GM12878 (cell line): ENCODE results near the gene ZSCAN10.

Experiments
- BRCA1 ChIP-seq: IDR thresholded peaks from 2 replicates; pipeline ENCODE4 v1.6.1; 2011; ENCODE audit warnings: low read depth, low read length, improper control_type of control experiment
- CBX5 ChIP-seq: sonication (generic); IDR thresholded peaks from 2 replicates; pipeline ENCODE4 v1.6.1; 2016; ENCODE audit warnings: low read depth, moderate library complexity, mild to moderate bottlenecking, inconsistent platforms
- CEBPB ChIP-seq, 2 experiments: fragments of 150-350 bp in 1 of 2; IDR thresholded peaks; 2 replicates each; pipeline ENCODE4 v1.6.1; 2012 to 2014; ENCODE audit warnings: low read depth in 2 of 2, low read length in 2 of 2, borderline replicate concordance in 1 of 2, inconsistent platforms in 1 of 2
- CREM ChIP-seq: IDR thresholded peaks from 2 replicates; pipeline ENCODE4 v1.6.1; 2014; ENCODE audit warnings: antibody characterized with exemption, low read depth
- CTCF ChIP-seq, 3 experiments: IDR thresholded peaks in 2 of 3; conservative IDR thresholded peaks in 1 of 3; 2 replicates each; pipeline ENCODE4 v1.5.1; 2011; ENCODE audit warnings: low read depth in 3 of 3, low read length in 3 of 3, mild to moderate bottlenecking in 3 of 3, control low read depth in 2 of 3, moderate library complexity in 2 of 3, inconsistent platforms in 1 of 3, mixed read lengths in 1 of 3; ENCODE audit not compliant: control insufficient read depth in 2 of 3, insufficient read depth in 1 of 3; ENCODE audit errors: extremely low read depth in 1 of 3
- EZH2 ChIP-seq: IDR thresholded peaks from 2 replicates; pipeline ENCODE4 v1.6.1; 2012; ENCODE audit warnings: low read depth, mild to moderate bottlenecking, control low read depth, inconsistent platforms, low read length, borderline replicate concordance; ENCODE audit not compliant: control insufficient read depth
- FOS ChIP-seq: IDR thresholded peaks from 3 replicates; pipeline ENCODE4 v1.6.1; 2011; ENCODE audit warnings: borderline replicate concordance; ENCODE audit not compliant: insufficient read length; ENCODE audit errors: extremely low read depth
- SMC3 ChIP-seq: IDR thresholded peaks from 2 replicates; pipeline ENCODE4 v1.6.1; 2011; ENCODE audit warnings: low read length, improper control_type of control experiment, borderline replicate concordance
- SP1 ChIP-seq: IDR thresholded peaks from one replicate; pipeline ENCODE4 v1.6.1; 2011; ENCODE audit warnings: low read depth, low read length
- ZNF592 ChIP-seq: fragments of 450-650 bp; IDR thresholded peaks from 2 replicates; pipeline ENCODE4 v1.6.1; 2017; ENCODE audit warnings: mild to moderate bottlenecking, moderate library complexity

GRCh38 chr16:3119286-3119685 lies 20.2 kb upstream of the ZSCAN10 start:
- TF ChIP-seq ZNF592 = no peak
- TF ChIP-seq SMC3 = no peak
- no peak for TF ChIP-seq CTCF (IDR thresholded peaks at IDR 0.05 in 2 of 3, conservative IDR thresholded peaks at IDR 0.05 in 1 of 3; ENCODE audit: control insufficient read depth in 2 of 3, extremely low read depth in 1 of 3, insufficient read depth in 1 of 3, low read depth in 3 of 3, low read length in 3 of 3)
- TF ChIP-seq CBX5 = no peak
- no peak for TF ChIP-seq FOS
- no peak for TF ChIP-seq EZH2
- TF ChIP-seq SP1 = no peak
- no peak for TF ChIP-seq CEBPB (IDR thresholded peaks at IDR 0.05; ENCODE audit: borderline replicate concordance in 1 of 2, low read depth in 2 of 2, low read length in 2 of 2)
- no peak for TF ChIP-seq BRCA1
- TF ChIP-seq CREM = no peak
